GM19463 (cell line): Measurements from ENCODE around the gene HECW1.
A peak's percentile ranks its signal among the peaks of the same experiment; 100 is the strongest.

Experiments used
- ATAC-seq: cut with Tn5 transposase; IDR thresholded peaks from one replicate; pipeline ENCODE4 v1.9.1; 2021; ENCODE audit warnings: mild to moderate bottlenecking, moderate library complexity; ENCODE audit not compliant: unreplicated experiment

HECW1 gene

DNA sequence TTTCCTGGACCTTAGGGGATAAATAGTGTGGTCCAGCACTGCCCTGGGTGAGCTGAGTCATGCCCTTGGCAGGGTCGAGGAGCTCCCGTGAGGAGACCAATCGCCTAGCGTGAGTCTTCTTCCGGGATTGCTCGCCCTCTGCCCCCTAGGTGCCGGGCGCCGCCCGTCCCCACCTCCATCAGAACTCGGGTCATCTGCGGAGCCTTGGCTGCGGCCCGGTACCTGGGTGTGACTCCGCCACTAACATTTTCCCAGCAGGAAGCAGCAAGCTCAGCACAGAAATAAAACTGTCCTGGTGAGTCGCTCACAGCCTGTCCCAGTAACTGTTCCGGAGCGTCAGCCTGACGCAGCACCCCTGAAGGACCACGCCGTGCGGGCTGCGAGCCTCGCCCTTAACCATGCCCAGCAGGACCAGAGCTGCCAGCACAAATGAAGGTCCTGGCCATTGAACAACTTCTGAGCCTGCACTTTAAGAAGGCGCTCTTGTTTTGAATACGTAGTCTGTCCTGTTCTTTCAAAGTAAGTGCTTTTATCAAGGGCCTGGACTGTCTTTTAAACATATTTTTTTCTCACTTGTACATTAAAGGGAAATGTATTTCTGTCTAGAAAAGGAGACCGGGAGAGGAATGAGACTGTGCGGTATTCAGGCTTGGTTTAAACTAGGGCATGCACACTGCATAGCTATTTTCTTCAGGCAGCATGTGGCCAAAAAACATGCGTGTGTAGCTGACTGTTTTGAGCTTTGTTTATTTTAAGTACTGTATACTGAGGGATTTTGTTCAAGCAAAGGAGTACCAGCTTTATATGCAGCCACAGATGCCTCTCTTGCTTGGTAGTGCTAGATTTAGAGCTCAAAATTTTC lies 136.7 kb downstream of the HECW1 start:
- no peak for ATAC-seq

DNA sequence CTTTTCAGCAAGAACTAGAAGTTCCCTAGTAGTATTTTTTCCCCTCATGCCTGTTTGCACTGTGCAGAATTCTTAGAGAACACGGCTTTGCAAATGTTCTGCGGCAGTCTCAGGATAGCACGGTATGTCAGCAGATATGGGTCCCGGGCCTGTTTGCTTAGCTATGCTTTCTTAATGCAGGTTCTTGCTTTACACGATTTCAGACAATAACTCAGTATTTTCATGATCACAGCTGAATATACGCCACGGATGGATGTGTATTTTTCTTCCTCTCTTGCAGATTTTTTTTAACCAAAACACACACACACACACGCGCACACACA lies 137.3 kb downstream of the HECW1 start:
- no peak for ATAC-seq

DNA sequence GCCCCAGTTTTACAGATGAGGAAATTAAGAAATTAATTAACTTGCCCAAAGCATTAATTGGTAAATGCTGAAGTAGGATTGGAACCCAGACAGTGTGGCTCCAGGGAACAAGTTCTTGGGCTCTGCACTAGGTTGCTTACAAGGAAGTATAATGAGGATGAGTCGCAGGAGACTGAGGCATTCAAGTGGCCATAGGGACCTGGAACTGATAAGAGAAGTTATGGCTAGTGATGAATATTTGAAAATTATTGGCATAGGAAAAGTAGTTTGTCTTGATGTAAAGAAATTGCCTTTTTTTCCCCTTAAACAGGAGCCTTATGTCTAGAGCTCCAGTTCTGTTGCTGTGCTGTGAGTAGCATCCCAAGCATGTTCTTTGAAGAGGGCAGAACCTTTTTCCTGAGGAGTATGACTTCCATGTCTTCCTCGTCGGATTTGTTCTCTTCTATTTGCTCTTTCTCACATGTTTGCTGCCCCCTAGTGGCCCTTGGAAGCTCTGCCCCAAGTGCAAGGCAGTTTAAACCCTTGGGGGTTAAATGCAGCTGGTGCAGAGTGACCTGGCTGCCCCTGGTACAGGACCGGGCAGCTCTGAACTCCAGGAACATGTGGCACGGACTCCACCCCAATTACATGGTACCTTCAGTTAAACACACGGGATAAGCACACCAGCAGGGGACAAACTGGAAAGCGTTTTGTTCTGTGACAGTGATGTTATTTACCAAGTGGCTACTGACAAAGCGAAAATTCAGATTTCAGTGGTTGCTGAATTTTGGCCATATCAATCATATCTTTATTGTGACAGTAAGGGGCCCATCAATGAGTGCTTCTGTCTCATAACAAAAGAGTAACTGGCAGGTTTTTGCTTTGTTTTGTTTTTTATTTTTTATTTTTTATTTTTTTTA lies 148.8 kb downstream of the HECW1 start:
- ATAC-seq = peak; percentile 87

DNA sequence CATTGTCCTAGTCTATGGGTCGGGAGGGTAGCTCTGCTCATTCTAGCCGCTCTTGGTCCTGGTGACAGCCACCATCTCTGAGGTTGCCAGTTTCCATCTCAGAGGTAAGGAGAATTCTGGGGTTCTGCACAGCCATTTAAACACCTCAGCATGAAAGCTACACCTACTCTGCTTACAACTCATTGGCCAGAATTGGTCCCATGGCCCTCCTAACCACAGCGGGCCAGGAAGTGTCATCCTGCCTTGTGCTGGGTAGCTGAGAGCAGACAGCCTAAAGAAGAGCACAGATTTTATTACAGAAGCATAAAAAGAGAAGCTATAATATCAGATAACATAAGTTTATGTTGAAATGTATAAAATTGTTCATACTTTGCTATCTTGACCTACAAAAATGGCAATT lies 152.7 kb downstream of the HECW1 start:
- no peak for ATAC-seq

DNA sequence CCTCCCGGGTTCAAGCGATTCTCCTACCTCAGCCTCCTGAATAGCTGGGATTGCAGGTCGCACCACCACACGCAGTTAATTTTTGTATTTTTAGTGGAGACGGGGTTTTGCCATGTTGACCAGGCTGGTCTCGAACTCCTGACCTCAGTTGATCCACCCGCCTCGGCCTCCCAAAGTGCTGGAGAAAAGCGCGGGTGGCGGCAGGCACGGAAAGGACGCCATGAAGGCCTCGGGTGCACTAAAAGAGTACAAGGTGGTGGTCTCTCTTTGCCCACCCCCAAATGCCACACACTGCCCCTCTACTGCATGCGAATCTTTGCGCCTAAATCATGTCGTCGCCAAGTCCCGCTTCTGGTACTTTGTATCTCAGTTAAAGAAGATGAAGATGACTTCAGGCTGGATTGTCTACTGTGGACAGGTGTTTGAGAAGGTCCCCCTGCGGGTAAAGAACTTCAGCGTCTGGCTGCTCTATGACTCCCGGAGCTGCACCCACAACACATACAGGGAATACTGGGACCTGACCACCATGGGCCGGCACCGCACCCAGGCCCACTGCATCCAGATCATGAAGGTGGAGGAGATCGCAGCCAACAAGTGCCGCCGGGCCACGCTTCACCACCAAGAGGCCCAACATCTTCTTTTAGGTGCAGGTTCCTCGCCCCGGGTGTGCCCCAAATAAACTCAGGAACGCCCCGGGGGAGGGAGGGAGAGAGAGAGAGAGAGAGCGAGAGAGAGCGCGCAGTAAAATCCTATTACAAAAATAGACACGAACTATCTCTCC lies 161.7 kb downstream of the HECW1 start:
- ATAC-seq = no peak

DNA sequence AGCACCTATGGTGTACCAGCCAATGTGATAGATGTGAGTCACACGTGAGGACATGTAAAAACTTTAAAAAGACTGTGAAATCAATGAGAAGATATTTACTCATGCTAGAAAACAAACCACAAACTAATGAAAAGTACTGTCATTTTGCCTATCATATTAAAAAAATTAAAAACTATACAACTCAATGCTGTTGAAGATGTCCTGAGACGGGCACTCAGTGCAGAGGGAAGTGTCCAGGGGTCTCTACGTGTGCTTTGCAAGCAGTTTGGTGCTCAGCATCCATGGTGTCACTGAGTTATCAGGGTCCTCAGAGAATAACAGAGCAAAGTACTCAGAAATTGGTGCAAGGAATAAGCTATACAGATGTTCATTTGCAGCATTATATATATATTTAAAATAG lies 162.3 kb downstream of the HECW1 start:
- ATAC-seq = no peak

DNA sequence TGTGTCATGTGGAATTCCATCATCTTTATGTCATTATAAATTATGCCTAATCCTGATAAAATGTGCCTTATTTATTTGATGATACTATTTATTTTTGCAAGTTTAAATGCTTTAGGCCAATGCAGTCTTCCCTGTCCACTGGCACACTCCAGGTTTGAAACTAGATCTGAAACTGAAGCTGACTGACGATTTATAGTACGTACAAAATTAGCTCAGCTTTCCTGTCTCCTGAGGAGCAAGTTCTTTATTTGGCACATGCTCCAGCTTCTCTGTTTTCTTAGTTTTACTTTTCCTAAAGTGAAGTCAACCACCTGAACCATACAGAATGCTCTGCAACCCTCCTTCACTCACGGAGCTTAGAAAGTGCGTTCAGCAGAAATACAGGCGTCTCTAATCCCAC lies 164.1 kb downstream of the HECW1 start:
- no peak for ATAC-seq

DNA sequence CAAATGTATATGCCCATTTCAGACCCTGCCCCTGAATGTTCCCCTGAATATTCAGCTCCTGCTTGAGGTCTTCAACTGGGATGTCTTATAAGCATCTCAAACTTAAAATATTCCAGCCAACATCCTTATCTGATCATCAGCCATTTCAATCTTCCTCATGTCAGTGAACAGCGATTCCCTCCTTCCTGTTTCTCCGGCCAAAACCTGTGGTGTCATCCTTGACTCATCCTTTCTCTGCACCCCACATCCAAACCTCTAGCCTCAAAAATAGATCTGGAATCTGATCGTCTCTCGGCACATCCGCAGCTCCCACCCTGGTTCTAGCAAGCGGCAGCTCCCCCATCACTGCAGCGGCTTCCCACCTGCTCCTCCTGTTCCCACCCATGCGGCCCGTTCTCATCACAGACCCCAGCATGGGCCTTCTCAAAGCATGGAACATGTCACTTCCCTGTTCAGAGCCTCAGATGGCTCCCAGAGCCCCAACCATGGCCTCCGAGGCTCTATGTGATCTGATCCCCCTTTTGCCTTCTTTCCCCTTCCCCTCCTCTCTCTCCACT lies 165.7 kb downstream of the HECW1 start:
- ATAC-seq = no peak

DNA sequence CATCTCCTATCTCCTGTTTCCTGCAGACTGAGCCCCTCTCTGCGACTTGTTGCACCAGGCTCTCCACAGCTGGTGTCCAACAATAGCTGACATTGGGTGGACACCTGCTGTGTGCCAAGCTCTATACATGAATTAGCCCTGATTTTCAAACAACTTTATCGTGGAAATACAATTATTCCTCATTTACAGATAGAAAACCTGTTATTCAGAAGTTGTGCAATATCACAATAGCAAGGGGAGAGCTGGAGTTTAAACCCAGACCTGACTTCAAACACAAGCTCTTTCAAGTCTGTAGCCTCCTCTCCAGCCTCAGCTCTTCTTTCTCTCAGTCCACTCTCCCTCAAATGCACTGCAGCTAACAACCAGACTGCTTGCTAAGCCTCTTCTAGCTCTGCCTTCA lies 168.8 kb downstream of the HECW1 start:
- no peak for ATAC-seq

DNA sequence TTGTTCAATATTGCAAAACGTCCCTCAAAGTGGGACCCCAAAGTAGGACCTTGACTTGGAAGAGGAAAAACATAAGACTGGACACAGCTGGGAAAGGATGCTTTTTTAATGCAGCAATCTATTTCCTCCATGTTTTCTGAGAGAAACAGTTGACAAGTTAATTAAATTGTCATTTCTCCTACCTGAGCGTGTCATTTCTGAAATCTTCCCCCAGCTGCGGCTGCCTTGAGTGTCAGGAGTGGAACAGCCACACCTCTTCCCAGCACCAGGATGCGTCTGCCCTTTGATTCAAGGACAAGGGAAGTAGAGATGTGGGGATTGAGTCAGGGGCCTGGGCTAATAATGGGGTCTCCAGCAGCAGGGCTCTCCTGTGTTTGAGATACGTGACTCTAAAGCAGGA lies 171.3 kb downstream of the HECW1 start:
- no peak for ATAC-seq

DNA sequence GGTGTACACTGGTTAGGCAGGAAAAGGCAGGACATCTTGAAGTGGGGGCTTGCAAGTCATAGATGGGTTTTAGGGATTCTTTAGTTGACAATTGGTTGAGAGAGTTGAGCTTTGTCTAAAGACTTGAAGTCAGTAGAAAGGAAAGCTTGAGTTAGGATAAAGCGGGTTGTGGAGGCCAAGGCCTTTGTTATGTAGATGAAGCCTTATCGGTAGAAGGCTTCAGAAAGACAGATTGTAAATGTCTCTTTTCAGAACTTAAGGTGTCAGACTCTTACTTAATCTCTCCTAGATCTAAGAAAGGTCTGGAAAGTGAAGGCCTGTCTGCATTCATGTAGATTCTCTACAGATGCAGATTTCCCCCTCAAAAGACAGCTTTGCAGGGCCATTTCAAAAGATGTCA lies 177.4 kb downstream of the HECW1 start:
- no peak for ATAC-seq

DNA sequence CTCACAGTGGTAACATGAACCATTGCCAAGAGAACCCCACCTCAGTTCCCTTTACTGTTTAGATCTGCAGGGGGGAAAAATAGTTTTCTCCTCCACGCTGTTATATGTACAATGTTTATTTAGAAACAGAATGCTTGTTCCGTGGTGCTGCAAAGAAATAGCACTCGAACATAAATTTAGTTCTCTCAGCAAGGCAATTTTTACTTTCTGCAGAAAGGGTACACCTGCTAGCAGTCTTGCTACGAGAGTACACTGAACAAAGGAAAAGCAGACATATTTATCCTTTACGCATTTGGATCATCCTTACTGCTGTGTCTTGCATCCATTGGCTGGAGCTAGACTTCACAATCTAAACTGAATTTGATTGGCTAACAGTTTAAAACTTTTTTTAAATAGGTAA lies 178.5 kb downstream of the HECW1 start:
- no peak for ATAC-seq

DNA sequence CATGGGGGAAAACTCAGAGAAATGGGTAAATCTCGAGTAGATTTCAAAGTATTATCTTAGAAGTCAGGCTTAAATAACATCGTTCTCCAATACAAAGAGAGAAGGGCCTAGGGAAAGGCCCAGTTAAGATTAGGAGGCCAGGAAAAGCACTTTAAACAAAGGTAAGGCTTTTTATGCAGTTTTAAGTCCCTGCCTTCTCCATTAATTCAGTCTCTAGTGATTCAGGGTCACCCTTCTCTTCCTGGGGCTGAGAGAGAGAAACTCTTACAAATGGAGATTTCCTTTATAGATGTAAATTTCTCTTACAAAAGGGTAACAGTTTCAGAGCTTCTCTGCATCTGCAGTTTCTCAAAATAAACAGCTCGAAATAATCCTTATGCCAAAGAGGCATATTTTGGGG lies 179.3 kb downstream of the HECW1 start:
- no peak for ATAC-seq

DNA sequence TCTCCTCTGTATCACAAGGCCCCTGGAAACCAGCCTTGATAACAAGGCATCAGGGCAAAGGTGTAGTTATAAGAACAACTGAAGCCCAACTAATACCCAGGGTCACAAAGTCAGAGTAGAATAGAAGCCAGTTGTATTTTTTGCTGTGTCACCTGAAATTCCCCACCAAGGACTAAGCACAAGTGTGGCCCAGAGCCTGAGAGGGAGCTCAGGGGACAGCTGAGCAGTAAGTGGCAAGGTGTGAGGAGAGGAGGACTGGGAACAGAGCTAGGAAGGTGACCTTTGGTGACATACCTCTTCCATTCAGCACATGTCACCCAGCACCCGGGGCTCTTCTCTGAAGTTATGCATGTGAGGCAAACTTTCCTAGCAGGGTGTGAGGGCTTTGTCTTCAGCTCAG lies 179.9 kb downstream of the HECW1 start:
- ATAC-seq = no peak

DNA sequence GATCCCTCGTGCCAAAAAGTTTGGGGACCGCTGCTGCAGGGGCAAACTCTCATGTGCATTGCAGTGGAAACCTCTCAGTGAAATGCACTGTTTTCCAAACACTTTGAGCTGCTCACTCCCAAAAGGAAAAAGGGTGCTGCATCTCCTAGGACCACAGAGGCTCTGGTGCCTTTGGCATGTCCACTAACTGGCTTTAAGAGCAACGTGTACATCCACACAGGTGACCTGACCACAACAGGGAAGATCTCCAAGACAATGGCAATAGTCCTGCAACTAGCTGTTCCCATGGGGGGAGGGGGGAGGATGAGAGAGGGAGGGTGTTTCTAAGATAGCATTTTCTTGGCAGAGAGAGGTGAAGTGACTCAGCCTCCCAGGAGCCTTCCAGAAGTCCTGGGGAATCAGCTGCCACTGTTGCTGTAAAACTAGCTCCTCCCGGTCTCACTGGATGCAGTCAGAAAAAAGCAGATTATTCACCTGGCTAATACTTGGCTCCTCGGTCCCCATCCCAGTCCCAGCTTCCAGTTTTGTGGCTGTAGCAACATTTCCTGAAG lies 181.7 kb downstream of the HECW1 start:
- no peak for ATAC-seq

DNA sequence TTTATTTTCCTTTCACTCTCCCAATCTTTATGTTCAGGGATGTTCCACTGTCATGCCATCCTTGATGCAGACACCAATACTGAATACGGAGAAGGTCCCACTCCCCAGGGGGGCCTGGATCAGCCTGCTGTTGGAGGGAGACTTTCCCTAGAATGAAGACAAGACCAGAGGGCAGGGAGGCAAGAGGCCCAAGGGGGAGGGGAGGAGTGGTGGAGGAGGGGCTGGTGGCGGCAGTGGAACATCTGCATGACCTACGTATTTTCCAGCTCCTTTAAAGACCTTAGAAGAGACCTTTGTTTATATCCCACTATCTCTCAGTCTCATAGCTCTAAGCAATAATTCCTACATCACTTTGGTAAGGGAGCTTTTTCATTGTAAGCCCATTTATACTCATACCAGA lies 183.0 kb downstream of the HECW1 start:
- no peak for ATAC-seq

DNA sequence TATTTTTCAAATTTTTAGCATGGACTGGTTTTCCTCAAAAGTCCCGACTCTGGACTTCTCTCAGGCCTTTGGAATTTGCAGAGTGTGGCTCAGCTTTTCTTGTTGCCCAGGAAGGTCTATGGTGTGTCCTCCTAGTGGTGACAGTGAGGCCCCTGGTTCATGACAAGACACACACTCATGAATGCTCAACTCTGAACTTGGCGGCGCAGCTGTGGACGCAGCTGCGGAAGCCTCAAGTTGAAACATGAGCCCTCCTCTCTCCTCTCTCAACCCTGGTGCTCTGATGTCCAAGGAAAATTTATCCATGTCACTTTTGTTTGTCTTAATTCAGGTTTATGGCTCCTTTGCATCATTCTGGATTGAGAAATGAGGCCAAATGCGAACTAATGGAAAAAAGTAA lies 183.9 kb downstream of the HECW1 start:
- no peak for ATAC-seq

DNA sequence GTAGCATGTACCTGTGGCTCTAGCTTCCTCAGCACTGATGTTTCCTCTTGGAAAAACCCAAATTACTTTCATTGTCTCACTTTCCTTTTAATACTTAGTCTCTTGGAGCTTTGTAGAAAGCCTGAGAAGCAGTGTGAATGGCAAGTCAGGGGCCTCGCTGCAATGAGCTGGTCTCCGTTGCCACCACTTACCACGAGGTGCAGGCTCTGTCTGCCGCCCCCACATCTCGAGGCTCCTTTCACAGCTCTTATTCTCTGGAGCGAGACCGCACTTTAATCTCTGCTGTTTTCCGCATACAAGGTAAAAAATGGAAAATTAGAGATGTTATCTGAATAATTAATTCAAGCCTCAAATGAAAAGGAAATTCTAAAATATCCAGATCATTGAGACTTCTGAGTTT lies 186.2 kb downstream of the HECW1 start:
- no peak for ATAC-seq

DNA sequence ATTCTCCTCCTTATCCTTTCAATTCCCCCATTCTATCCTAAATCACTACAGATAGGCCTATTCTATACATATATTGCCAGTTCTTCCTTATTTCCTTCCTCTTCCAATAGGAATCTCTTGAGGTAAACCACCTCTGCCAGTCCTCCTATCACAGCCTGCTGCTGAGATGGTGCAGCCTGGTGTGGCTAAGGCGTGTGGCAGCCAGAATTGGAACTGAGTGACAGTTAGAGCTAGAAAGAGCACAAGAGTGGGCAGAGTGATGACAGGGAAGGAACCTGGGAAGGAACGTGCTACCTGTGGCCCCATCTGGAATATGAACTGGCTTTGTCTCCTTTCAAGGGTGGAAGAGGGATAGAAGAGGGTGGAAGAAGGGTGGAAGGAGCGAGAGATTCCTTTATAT lies 187.7 kb downstream of the HECW1 start:
- no peak for ATAC-seq

DNA sequence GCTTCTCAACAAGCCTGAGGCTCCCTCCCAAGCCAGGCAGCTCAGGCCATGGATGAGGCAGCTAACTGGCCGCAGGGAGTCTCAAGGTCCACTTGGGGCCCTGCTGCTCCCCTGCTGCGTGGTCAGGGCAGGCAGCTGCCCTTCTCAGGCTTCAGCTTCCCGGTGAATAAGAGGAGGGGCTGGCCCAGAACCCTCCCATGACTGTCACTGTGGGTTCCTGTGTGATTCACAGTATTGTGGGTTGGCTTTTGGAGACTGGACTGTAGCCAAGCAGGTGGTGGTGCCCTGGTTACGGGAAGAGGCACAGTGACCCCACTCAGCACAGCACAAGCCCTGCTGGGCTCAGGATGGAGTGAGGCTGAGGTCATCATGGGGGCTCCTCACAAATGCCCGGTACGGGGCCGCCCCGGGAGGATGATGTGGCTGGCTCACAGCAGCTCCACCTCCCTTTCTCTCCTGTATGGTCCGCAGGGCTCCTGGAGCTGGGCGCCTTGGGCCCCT lies 189.8 kb downstream of the HECW1 start:
- ATAC-seq = peak; percentile 52
